Measurements from ENCODE around the gene KCNJ13.
"Not testable (repeated sequence)": the region's sequence is repeated elsewhere in the genome, so short reads cannot be mapped to it uniquely, and the experiment has no call there.

The KCNJ13 gene

GRCh38 chr2:232761301-232761907 is 15.0 kb downstream of the KCNJ13 start:
- no peak for DNase-seq

GRCh38 chr2:232757905-232758304 is 18.5 kb downstream of the KCNJ13 start:
- no peak for DNase-seq

GRCh38 chr2:232750135-232750671 is 26.2 kb downstream of the KCNJ13 start:
- DNase-seq: no peak

- no peak for DNase-seq
These were observed 27.0 kb downstream of the KCNJ13 start for GRCh38 chr2:232749331-232749730.

DNA sequence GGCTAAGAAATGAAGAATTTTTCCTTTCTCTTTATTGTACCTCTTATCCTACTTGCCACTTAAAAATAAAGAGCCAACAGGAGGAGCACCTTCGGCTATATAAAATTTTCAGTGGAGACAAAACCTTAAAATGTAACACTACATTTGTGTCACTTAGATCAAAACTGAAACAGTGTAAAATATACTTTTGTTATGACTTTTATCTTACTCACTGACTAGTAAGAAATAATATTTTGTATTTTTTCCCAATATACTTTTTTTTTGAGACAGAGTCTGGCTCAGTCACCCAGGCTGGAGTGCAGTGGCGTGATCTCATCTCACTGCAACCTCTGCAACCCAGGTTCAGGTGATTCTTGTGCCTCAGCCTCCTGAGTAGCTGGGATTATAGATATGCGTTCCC is 28.3 kb downstream of the KCNJ13 start:
- no peak for DNase-seq

DNA sequence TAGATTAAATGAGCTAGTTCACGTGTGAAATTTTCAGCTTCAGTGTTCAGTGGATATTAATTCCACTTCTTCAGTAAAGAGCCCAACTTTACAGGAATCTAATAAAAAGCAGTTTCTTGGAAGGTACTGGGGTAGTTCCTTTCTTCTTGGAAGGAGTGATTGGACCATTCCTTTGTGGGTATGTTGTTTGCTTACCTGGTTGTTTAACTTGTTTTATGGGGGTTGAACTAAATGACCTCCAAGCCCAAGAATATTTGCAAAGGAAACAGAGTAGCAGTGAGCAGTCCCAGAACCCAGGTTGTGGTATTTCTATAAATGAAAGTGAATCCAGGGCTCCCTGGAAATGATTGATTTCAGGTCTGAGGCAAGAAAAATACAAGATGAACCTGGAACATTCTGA is 31.4 kb downstream of the KCNJ13 start:
- no peak for DNase-seq

- no peak for DNase-seq
These were observed 34.4 kb downstream of the KCNJ13 start for GRCh38 chr2:232741972-232742371.

DNA sequence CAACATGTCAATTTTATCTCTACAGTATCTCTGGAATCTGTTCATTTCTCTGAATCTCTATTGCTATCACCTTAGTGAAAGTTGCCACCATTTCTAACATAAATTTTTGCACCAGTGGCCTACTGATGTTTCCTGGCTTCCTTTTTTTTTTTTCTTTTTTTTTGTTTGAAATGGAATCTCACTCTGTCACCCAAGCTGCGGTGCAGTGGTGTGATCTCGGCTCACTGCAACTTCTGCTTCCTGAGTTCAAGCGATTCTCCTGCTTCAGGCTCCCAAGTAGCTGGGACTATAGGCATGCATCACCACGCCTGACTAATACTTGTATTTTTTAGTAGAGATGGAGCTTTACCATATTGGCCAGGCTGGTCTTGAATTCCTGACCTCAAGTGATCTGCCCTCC is 35.1 kb downstream of the KCNJ13 start:
- DNase-seq: peak in 1 of 2 donors; percentile 13

DNA sequence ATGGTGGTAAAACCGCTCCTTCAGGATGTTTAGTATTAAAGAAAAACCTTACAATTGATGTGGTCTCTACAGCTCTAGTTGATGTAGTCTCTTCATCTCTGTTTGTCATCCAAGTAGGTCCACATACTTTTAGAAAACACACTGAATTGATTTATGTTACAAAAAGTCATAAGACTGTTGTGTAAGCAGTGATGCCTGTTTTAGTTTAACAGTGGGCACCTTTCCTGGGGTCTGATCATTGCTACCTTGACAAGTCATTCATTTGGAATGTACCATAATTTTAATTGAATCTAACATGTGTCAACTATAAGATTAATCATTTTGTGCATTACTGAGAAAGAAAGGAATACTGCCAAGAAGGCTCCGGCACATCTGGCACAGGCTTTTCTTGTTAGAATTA is 44.9 kb downstream of the KCNJ13 start:
- DNase-seq: no peak

GRCh38 chr2:232728785-232729184 is 47.6 kb downstream of the KCNJ13 start:
- no peak for DNase-seq

DNA sequence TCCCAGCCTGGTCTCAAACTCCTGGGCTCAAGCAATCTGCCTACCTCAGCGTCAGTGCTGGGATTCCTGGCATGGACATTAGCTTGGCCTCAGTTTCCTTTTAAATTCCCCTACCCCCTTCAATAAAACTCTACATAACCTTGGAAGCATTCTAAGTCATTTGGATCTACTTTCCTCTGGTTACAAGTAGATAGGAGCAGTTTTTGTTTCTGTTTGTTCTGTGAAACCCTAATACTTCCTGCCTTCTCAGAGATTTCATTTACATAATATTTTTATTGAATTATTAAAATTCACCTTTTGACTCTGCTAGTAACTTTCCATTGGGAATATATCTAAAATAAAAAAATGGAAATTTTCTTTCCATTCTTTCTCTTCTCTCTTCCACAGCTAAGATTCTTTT is 53.3 kb downstream of the KCNJ13 start:
- no peak for DNase-seq

- no peak for DNase-seq
These were observed 54.5 kb downstream of the KCNJ13 start for GRCh38 chr2:232721882-232722281.

DNA sequence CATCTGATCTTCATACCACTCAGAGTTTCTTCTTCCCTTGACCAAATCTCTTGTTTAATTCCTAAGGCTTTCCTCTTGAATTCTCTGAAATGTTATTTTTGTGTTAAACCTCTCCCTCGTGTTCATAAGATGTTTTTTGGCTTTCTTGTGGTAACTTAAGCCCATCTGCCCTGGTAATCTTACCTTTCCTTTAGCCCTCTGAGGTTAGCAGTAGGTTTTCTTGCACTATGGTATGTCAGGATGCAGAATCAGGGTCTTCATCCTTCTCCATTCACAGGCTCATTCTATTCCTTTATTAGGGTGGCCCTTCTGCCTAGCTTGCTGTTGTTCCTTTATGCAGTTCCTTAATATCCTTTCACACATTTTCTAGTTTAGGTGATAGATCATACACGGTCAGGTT is 55.1 kb downstream of the KCNJ13 start:
- DNase-seq: no peak

GRCh38 chr2:232720056-232720455 is 56.3 kb downstream of the KCNJ13 start:
- DNase-seq: not testable (repeated sequence)

Measured in inflammatory macrophage treated with lipopolysaccharide for 1 hour (primary cell).